ENCODE measurements around the gene ZFX. TPM values are rescaled to one million over a fixed set of nuclear protein-coding genes. Genes with fewer than 3 reads are reported as not detected.

ZFX gene
- total RNA-seq, 4 donors from 2014 or later = 63.7 to 105 (median 68.2) TPM

DNA sequence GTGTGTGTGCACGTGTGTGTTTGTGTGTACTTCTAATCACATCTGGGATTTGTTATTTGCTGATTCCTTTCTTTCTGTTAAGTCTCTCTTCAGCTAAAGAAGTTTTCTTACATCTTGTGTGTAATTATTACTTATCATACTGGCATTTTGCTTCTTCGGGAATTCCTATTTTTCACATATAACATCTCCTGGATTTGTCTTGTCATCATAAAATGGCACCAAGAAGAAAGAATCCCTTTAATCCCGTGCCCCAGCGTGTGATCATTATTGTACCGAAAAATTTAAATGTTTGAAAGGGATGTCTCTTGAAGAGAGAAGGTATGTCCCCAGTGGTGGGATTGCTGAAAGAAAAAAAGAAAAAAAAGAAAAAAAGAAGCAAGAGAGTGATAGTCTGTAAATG is 72.3 kb downstream of the ZFX start:
- no peak for TF ChIP-seq POLR2A (IDR thresholded peaks at IDR 0.05)
- TF ChIP-seq, protein P1, sequence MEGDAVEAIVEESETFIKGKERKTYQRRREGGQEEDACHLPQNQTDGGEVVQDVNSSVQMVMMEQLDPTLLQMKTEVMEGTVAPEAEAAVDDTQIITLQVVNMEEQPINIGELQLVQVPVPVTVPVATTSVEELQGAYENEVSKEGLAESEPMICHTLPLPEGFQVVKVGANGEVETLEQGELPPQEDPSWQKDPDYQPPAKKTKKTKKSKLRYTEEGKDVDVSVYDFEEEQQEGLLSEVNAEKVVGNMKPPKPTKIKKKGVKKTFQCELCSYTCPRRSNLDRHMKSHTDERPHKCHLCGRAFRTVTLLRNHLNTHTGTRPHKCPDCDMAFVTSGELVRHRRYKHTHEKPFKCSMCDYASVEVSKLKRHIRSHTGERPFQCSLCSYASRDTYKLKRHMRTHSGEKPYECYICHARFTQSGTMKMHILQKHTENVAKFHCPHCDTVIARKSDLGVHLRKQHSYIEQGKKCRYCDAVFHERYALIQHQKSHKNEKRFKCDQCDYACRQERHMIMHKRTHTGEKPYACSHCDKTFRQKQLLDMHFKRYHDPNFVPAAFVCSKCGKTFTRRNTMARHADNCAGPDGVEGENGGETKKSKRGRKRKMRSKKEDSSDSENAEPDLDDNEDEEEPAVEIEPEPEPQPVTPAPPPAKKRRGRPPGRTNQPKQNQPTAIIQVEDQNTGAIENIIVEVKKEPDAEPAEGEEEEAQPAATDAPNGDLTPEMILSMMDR (IDR thresholded peaks at IDR 0.05) = no peak
- 88 to 92% methylated on average over 5 of the region's 5 CpGs for WGBS, 2 donors
- Histone ChIP-seq H3K4me1 (no peaks in the 10 kb centered on the region), H3K4me3 (replicated peaks in 1 of 3) (no peak overlapping the region), H3K27ac (no peak overlapping the region), H3K27me3 (no peaks in the 10 kb centered on the region), H3K9me3 (no peaks in the 10 kb centered on the region), H3K36me3 (no peaks in the 10 kb centered on the region)
- intact Hi-C loops (cut with DNase I) = no loop called here
- DNase-seq = no peak

DNA sequence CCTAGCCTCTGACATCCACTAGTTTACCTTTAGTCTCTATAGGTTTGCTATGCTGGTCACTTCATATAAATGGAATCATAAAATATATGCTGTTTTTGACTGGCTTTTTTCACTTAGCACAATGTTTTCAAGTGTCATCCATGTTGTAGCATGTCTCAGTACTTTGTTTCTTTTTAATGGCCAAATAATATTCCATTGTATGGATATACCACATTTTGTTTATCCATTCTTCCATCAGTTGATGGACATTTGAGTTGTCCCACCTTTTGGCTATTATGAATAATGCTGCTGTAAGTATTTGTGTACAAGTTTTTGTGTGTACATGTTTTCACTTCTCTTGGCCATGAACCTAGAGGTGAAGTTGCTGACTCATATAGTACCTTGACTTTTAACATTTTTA is 75.7 kb downstream of the ZFX start:
- Histone ChIP-seq H3K4me1 (no peaks in the 10 kb centered on the region), H3K36me3 (no peaks in the 10 kb centered on the region), H3K9me3 (no peaks in the 10 kb centered on the region), H3K27ac (no peak overlapping the region), H3K27me3 (no peaks in the 10 kb centered on the region), H3K4me3 (replicated peaks in 1 of 3) (no peak overlapping the region)
- no peak for DNase-seq
- intact Hi-C loops (cut with DNase I) = no loop called here
- TF ChIP-seq, protein P1 (IDR thresholded peaks at IDR 0.05) = no peak
- TF ChIP-seq POLR2A (IDR thresholded peaks at IDR 0.05) = no peak

DNA sequence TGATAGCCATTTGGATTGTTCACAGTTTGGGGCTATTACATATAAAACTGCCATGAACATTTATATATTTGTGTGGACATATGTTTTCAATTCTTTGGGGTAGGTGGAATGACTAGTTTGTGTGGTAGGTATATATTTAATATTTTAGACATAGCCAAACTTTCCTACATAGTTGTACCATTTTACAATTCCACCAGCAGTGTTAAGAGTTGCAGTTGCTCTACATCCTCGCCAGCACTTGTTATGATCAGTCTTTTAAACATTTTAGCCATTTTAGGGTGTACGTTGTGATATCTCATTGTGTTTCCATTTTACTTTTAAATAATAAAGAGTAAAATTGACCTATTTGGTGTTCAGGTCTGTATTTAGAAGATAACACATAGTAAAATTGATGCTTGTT is 76.6 kb downstream of the ZFX start:
- Histone ChIP-seq H3K9me3 (no peaks in the 10 kb centered on the region), H3K36me3 (no peaks in the 10 kb centered on the region), H3K27me3 (no peaks in the 10 kb centered on the region), H3K4me1 (no peaks in the 10 kb centered on the region), H3K27ac (no peak overlapping the region), H3K4me3 (replicated peaks in 1 of 3) (no peak overlapping the region)
- intact Hi-C loops (cut with DNase I) = no loop called here
- WGBS, 2 donors = 93 to 98% methylated on average over 2 of the region's 2 CpGs
- TF ChIP-seq, protein P1 (IDR thresholded peaks at IDR 0.05) = no peak
- no peak for TF ChIP-seq POLR2A (IDR thresholded peaks at IDR 0.05)
- no peak for DNase-seq

DNA sequence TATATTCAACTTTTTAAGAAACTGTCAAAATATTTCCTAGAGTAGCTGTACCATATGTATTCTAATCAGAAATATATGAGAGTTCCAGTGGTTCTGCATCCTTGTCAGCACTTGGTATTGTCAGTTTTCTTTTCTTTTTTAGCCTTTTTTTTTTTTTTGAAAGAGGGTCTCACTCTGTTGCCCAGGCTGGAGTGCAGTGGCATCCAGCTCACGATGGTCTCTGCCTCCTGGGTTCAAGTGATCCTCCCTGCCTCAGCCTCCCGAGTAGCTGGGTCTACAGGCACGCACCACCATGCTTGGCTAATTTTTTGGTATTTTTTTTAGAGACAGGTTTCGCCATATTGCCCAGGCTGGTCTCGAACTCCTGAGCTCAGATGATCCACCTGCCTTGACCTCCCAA is 79.1 kb downstream of the ZFX start:
- WGBS, 2 donors = 91 to 94% methylated on average over 5 of the region's 5 CpGs
- H3K36me3 ChIP-seq = no peaks in the 10 kb centered on the region
- H3K4me3 ChIP-seq (replicated peaks in 1 of 3) = no peak overlapping the region
- no peaks in the 10 kb centered on the region for H3K27me3 ChIP-seq
- H3K27ac ChIP-seq = no peak overlapping the region
- TF ChIP-seq, protein P1 (IDR thresholded peaks at IDR 0.05) = no peak
- TF ChIP-seq POLR2A (IDR thresholded peaks at IDR 0.05) = no peak
- no peak for DNase-seq
- no peaks in the 10 kb centered on the region for H3K4me1 ChIP-seq
- H3K9me3 ChIP-seq = no peaks in the 10 kb centered on the region
- intact Hi-C loops (cut with DNase I) = no loop called here

DNA sequence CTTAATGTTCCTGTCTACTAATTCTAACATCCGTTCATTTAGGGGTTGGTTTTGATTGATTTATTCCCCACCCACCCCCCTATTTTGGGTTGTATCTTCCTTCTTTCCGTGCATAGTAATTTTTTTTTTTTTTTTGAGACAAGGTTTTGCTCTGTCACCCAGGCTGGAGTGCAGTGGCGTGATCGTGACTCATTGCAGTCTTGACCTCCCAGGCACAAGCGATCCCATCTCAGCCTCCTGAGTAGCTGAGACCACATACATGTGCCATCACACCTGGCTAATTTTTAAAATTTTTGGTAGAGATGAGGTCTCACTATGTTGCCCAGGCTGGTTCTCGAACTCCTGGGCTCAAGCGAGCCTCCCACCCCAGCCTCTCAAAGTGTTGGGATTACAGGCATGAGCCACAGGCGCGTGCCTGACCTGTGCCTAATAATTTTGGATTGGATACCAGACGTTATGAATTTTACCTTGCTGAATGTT is 79.9 kb downstream of the ZFX start:
- Histone ChIP-seq H3K4me1 (no peaks in the 10 kb centered on the region), H3K9me3 (no peaks in the 10 kb centered on the region), H3K4me3 (replicated peaks in 1 of 3) (no peak overlapping the region), H3K27ac (no peak overlapping the region), H3K36me3 (no peaks in the 10 kb centered on the region), H3K27me3 (no peaks in the 10 kb centered on the region)
- TF ChIP-seq, protein P1 (IDR thresholded peaks at IDR 0.05) = no peak
- TF ChIP-seq POLR2A (IDR thresholded peaks at IDR 0.05) = no peak
- intact Hi-C loops (cut with DNase I) = no loop called here
- WGBS, 2 donors = 80 to 83% methylated on average over 10 of the region's 10 CpGs
- no peak for DNase-seq

Data from thyroid gland (tissue), 4 donors.